Sigmoid colon (tissue), 7 donors: ENCODE measurements around the gene SLC16A13. TPM values are rescaled to one million over a fixed set of nuclear protein-coding genes. Genes with fewer than 3 reads are reported as not detected.

Experiments used
- DNase-seq: peaks from one replicate; pipeline ENCODE4 v3.0.0-alpha.2; 2019
- H3K27ac ChIP-seq, 4 donors: fragments of 200-600 bp; sonication (generic); one replicate each; pipeline ENCODE4 v1.5.1; 2016 to 2019; ENCODE audit warnings: mild to moderate bottlenecking in 1 of 4
- H3K27me3 ChIP-seq, 3 donors: fragments of 200-600 bp; sonication (generic); one replicate each; pipeline ENCODE4 v1.5.1; 2019; ENCODE audit warnings: mild to moderate bottlenecking in 1 of 3
- H3K36me3 ChIP-seq, 4 donors: fragments of 200-600 bp; sonication (generic); one replicate each; pipeline ENCODE4 v1.5.1; 2016 to 2019
- H3K4me1 ChIP-seq, 4 donors: fragments of 200-600 bp; sonication (generic); one replicate each; pipeline ENCODE4 v1.5.1; 2017 to 2019
- H3K4me3 ChIP-seq, 4 donors: fragments of 200-600 bp; sonication (generic); one replicate each; pipeline ENCODE4 v1.5.1; 2017 to 2019; ENCODE audit warnings: mild to moderate bottlenecking in 2 of 4, moderate library complexity in 1 of 4
- H3K9me3 ChIP-seq, 4 donors: fragments of 200-600 bp in 3 of 4; sonication (generic) in 3 of 4; one replicate each; pipeline versions ENCODE4 v1.5.1 to v1.6.1; 2013 to 2019
- EP300 ChIP-seq, 4 donors: sonication (generic); formaldehyde crosslinking; IDR thresholded peaks; one replicate each; pipeline ENCODE4 v1.6.1; 2017; ENCODE audit warnings: antibody characterized with exemption in 4 of 4
- POLR2A ChIP-seq, 2 donors: fragments of 450-650 bp; IDR thresholded peaks; one replicate each; pipeline ENCODE4 v1.6.1; 2016; ENCODE audit warnings: antibody characterized with exemption in 2 of 2, mild to moderate bottlenecking in 2 of 2, moderate library complexity in 2 of 2
- POLR2AphosphoS5 ChIP-seq, 4 donors: sonication (generic); formaldehyde crosslinking; IDR thresholded peaks; one replicate each; pipeline ENCODE4 v1.6.1; 2017; ENCODE audit warnings: antibody characterized with exemption in 4 of 4
- WGBS, 2 donors: extraction: QIAGEN DNeasy Blood & Tissue Kit; methylation state at CpG; one replicate each; pipeline ENCODE4 v1.1.7; 2013; 5-methylcytosine and 5-hydroxymethylcytosine counted together
- intact Hi-C: fragments of 100-400 bp; cut with DNase I; formaldehyde crosslinking; loops from one replicate; pipeline ENCODE4 v1.15.1; 2023
- polyA plus RNA-seq, 3 donors: library from polyadenylated mRNA; stranded (reverse); fragments of 200-250 nt; gene quantifications; one replicate each; pipeline ENCODE4 v1.2.3, GENCODE V29; 2013
- total RNA-seq, 4 donors: library from RNA; depleted of rRNA; stranded (reverse); fragments of >200 nt; gene quantifications; one replicate each; pipeline ENCODE4 v1.1.0, GENCODE V29; 2016
- TF ChIP-seq, protein P1 (sequence below), 4 experiments: fragments of 450-650 bp in 3 of 4; fragments of 200-600 bp in 1 of 4; IDR thresholded peaks; one replicate each; pipeline ENCODE4 v1.5.1; 2016 to 2019; ENCODE audit warnings: antibody characterized with exemption in 4 of 4, mild to moderate bottlenecking in 3 of 4, moderate library complexity in 2 of 4
- donor health status: healthy with polysubstance abuse.
- donor health status: Bipolar disorder and iron deficiency.
- donor health status: healthy.

Gene SLC16A13
- total and polyA plus RNA-seq, 7 donors = 0.36 to 7.3 (median 0.66) TPM

DNA sequence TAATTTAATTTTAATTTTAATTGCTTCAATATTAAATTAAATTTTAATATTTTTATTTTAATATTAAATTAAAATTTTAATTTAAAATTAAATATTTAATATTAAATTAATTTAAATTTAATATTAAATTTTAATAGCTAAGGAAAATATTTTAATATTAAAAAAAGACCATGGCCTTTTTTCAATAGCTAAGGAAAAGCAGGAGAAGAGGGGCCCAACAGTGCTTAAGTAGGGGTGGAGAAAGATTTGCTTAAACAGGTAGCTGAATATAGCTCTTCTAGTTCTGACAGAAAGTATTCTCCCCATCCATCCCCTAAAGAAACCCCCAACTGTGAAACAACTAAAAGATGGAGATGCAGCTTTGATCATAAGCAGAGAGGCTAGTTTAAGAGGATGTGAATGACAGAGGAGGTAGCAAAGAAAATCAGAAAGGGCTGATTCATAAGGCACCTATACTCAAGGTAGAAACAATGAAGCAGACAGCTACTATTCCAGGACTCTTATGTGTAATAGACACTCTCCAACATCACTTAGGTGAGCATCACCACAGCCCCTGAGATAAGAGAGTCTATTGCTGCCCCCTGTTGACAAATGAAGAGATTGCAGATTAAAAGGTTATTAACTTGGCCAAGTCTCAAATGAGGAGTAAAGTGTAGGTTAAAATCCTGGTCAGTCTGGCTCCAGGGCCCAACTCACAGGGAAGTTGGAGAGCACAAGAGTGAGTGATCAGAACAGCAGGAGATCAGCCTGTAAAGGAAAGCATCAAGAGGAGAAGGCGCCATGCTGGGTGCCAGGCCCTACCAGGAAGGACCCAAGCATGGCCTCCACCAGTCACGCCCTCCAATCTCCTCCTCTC is 31.2 kb upstream of the SLC16A13 start:
- intact Hi-C loops = loop anchor here (2.0 to 10.0 kb wide), 3 partner anchors 92 to 337 kb away; no protein-coding TSS in a partner anchor
- H3K36me3 ChIP-seq = peaks cover 14 to 46% (median 18%) of the 10 kb centered on the region in 4 donors
- no peak overlapping the region for H3K4me3 ChIP-seq
- peaks cover 0 to 3% (median 1%) of the 10 kb centered on the region in 4 donors for H3K4me1 ChIP-seq
- no peaks in the 10 kb centered on the region for H3K9me3 ChIP-seq
- DNase-seq = no peak
- no peak overlapping the region for H3K27ac ChIP-seq
- WGBS, 2 donors = 84 to 87% methylated on average over 2 of the region's 2 CpGs
- no peaks in the 10 kb centered on the region for H3K27me3 ChIP-seq
- TF ChIP-seq, protein P1, sequence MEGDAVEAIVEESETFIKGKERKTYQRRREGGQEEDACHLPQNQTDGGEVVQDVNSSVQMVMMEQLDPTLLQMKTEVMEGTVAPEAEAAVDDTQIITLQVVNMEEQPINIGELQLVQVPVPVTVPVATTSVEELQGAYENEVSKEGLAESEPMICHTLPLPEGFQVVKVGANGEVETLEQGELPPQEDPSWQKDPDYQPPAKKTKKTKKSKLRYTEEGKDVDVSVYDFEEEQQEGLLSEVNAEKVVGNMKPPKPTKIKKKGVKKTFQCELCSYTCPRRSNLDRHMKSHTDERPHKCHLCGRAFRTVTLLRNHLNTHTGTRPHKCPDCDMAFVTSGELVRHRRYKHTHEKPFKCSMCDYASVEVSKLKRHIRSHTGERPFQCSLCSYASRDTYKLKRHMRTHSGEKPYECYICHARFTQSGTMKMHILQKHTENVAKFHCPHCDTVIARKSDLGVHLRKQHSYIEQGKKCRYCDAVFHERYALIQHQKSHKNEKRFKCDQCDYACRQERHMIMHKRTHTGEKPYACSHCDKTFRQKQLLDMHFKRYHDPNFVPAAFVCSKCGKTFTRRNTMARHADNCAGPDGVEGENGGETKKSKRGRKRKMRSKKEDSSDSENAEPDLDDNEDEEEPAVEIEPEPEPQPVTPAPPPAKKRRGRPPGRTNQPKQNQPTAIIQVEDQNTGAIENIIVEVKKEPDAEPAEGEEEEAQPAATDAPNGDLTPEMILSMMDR (IDR thresholded peaks at IDR 0.05) = peak; percentile 15 to 66 (median 64)
- no peak for TF ChIP-seq EP300 (IDR thresholded peaks at IDR 0.05)
- TF ChIP-seq POLR2AphosphoS5 (IDR thresholded peaks at IDR 0.05) = no peak

DNA sequence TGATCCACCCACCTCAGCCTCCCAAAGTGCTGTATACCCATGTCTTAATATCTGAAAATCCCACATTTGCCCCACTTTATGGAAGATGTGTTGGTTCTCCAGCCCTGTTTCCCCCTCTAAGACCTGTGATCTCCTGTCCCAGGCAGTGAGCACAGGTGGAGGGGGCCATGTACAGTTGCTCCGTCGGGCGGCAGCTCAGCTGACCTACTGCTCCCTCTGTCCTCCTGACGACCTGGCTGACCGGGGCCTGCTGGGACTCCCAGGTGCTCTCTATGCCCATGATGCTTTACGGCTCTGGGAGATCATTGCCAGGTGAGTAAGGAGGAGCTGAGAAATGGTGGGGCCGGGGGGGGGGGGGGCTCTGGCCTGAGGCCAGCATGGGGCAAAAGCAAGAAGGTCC is 30.1 kb upstream of the SLC16A13 start:
- intact Hi-C loops = loop anchor here (2.0 to 10.0 kb wide), 2 partner anchors 93 to 161 kb away; no protein-coding TSS in a partner anchor
- Histone ChIP-seq H3K9me3 (no peaks in the 10 kb centered on the region), H3K36me3 (peaks cover 14 to 35% (median 16%) of the 10 kb centered on the region in 4 donors), H3K27ac (no peak overlapping the region), H3K4me1 (peaks cover 0 to 14% (median 9%) of the 10 kb centered on the region in 4 donors), H3K4me3 (no peak overlapping the region), H3K27me3 (no peaks in the 10 kb centered on the region)
- 73 to 82% methylated on average over 6 to 7 of the region's 7 CpGs for WGBS, 2 donors
- TF ChIP-seq POLR2A (IDR thresholded peaks at IDR 0.05) = no peak
- TF ChIP-seq EP300 (IDR thresholded peaks at IDR 0.05) = no peak
- TF ChIP-seq, protein P1 (IDR thresholded peaks at IDR 0.05) = no peak
- TF ChIP-seq POLR2AphosphoS5 (IDR thresholded peaks at IDR 0.05) = no peak
- DNase-seq = no peak

DNA sequence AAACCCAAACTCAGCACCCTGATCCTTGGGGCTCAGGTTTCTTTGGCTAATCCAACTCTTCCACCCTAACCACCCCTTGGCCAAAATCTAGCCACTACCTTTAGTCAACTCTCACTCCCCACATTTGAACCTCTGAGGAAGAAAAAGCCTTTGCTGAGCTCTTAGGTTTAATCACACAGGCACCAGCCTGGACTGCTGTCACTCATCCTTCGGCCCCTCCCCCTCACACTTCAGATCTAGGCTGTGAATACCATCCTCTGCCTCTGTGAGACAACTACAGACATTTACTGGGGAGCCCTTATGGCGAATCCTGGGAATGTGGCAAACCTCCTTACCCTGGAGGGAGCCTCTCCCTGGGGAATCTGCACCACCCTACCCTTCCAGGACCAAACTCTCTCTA is 28.7 kb upstream of the SLC16A13 start:
- DNase-seq = no peak
- intact Hi-C loops = loop anchor here (10.0 kb wide), 1 partner anchor 162 kb away; no protein-coding TSS in a partner anchor

DNA sequence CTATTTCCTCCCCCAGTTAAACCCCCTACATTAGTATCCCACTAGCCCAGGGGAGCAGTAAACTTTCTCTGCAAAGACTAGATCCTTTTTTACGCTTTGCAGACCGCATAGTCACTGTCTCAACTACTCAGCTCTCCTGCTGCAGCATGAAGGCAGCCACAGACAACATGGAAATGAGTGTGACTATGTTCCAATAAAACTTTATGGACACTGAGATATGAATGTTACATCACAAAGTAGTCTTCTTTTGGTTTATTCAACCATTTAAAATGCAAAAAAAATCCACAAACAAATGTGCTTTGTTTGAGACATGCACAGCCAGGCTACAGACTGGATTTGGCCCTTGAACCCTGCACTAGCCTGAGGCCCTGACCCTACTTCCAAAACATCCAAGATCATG is 25.3 kb upstream of the SLC16A13 start:
- no peaks in the 10 kb centered on the region for H3K27me3 ChIP-seq
- H3K27ac ChIP-seq = no peak overlapping the region
- DNase-seq = no peak
- peaks cover 0 to 41% (median 38%) of the 10 kb centered on the region in 4 donors for H3K4me1 ChIP-seq
- TF ChIP-seq POLR2AphosphoS5 (IDR thresholded peaks at IDR 0.05) (no peak), EP300 (IDR thresholded peaks at IDR 0.05) (no peak), POLR2A (IDR thresholded peaks at IDR 0.05) (no peak)
- TF ChIP-seq, protein P1 (IDR thresholded peaks at IDR 0.05) = no peak
- intact Hi-C loops = loop anchor here (5.0 kb wide), 1 partner anchor 358 kb away; the partner anchor contains the start of genes C17orf100 and MED31
- H3K36me3 ChIP-seq = peaks cover 0 to 5% (median 0%) of the 10 kb centered on the region in 4 donors
- H3K4me3 ChIP-seq = peak overlapping the region in 1 of 4 donors; percentile 86
- H3K9me3 ChIP-seq = no peaks in the 10 kb centered on the region
- WGBS, 2 donors = 89 to 91% methylated on average over 2 of the region's 2 CpGs

More for the DNA sequence above, 28.7 kb upstream of the SLC16A13 start:
- Histone ChIP-seq H3K27me3 (no peaks in the 10 kb centered on the region), H3K9me3 (no peaks in the 10 kb centered on the region), H3K36me3 (peaks cover 4 to 21% (median 8%) of the 10 kb centered on the region in 4 donors), H3K4me3 (no peak overlapping the region), H3K27ac (no peak overlapping the region), H3K4me1 (peaks cover 0 to 24% (median 21%) of the 10 kb centered on the region in 4 donors)
- WGBS, 2 donors = 86 to 87% methylated on average over 2 of the region's 2 CpGs
- TF ChIP-seq, protein P1 (IDR thresholded peaks at IDR 0.05) = no peak
- no peak for TF ChIP-seq POLR2A (IDR thresholded peaks at IDR 0.05)
- no peak for TF ChIP-seq POLR2AphosphoS5 (IDR thresholded peaks at IDR 0.05)
- no peak for TF ChIP-seq EP300 (IDR thresholded peaks at IDR 0.05)
